GM19025 (cell line): ENCODE measurements around the gene PRM3.

Experiments
- ATAC-seq: cut with Tn5 transposase; IDR thresholded peaks from one replicate; pipeline ENCODE4 v1.9.1; 2021; ENCODE audit warnings: mild to moderate bottlenecking, low read depth, moderate library complexity; ENCODE audit not compliant: unreplicated experiment

Gene PRM3

DNA sequence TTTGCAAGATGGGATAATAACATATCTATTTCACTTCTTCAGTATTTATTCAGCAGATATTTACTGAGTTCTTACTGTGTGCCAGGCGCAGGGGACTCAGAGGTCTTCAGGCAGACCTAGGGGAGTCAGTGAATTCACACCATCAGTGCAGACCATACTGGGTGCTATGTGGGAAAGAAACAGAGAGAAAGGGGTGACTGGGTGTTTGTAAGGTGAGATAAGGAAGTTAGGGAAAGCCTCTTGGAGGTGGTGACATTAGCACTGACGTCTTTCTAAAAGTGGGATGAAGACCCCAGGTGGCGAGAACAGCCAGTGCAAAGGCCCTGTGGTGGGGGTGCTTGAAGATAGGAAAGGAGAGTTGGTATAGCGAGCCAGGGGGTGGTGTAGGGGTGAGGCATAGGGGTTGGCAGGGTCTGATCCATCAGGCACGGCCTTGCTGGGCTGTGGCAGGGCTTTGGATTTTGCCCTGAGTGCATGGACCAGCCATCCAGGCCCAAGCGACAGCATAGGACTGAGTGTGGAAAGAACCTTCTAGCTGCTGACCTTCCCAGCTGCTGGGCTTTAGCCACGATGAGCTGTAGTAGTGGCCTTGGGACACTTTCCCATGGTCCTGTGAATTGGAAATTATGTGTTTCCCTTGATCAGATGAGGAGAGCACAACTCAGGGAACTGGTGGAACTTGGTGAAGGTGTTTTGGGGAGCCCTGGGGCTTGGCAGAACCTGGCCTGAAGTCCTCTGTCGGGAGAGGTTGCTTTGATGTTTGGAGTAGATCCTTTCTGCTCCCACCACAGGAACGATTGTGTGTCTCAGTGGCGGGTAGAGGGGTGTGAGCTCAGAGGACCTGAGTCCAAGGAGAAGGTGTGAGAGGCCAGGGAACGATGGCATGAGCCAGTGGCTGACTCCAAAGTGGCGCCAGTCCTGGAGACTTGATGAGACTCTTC lies 13.5 kb downstream of the PRM3 start:
- no peak for ATAC-seq

DNA sequence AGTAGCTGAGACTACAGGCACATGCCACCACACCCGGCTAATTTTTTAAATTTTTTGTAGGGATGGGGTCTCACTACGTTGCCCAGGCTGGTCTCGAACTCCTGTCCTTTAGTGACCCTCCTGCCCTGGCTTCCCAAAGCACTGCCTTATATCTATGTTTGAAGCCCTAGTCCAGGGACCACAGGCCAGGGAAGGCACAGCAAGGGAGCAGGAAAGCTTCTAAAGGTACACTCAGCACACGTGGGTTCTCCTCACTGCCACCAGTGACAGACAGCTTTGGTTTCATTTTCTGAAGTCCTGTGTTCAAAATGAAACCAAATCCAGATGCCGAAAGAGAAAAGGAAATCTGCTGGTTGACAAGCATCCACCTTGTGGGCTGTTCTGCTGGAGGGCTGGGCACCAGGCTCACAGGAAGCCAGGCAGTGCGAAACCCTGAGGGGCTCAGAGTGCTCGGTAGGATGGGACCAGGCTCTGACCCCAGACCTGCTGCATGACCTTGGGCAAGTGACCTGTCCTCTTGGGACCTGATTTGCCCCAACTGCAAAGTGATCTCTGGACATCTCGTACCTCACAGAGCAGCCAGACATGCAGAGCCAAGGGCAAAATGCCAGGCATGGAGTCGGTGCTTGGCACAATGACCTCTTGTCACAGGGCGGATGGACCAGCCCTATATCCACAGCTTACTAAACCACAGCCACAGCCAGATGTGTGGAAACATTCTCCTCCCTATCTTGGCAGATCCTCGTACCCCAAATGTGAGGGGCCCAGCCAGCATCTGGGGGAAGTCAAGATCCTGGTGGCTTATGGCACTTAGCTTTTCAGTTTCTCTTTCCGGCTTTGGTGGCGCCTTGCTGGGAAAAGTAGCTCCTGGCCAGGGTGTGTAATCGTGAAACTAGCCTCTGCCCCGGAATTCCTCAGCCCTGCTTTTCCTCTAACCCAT lies 14.6 kb downstream of the PRM3 start:
- no peak for ATAC-seq

DNA sequence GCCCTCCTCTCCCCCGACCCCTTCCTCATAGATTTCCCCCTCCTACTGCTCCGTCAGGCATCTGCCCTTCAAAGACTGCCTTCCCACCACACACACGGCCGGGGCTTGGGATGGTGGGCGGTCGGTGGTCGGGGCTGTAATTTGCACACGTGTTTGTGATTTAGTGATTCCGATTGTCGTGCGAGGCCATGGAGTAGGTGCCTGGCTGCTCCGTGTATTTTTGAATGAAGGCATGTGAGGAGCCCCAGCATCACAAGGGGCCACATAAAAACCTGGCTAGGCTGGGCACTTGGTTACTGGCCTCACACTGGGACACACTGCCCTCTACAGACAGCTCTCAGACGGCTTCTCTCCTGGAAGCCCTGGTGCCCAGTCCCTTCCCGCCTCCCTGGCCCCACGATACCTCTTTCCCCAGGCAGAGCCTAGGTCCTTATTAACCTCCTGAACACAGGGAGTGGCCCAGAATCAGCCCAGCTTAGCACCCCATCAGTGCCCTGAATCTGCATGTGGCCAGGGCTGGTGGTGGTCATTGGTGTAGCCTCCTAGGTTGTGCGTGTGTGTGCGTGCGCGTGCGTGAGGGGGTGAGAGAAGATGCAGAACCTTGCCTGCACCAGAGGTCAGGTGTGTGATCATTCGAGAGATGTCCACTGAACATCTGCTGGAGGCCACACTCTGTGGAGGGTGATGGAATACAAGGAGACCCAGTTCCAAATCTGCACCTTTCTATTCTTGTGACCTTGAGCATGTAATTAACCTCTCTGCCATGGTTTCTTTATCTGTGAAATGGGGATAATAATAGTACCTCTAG lies 16.1 kb downstream of the PRM3 start:
- no peak for ATAC-seq

DNA sequence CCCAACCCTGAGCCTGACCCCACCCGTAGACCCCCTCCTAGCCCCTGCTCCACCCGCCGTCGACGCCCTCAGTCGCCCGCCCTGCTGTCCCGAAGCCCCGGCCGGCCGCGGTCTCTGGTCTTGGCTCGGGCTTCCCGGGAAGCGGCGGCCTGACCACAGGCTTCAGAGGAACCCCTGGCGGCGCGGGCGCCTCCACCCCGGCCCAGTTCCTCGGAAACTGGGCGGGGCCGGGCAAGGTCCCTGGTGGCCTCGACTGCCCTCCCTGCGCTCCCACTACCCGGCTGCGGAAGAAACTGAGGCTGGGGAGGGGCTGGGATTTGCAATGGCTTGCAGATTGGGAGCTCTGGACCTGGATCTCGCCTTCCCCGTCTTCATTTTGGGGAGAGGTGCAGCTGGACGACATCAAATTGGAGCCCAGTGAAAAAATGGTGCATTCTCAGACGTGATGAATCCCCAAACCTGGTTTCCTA lies 16.7 kb downstream of the PRM3 start:
- ATAC-seq, result no peak

DNA sequence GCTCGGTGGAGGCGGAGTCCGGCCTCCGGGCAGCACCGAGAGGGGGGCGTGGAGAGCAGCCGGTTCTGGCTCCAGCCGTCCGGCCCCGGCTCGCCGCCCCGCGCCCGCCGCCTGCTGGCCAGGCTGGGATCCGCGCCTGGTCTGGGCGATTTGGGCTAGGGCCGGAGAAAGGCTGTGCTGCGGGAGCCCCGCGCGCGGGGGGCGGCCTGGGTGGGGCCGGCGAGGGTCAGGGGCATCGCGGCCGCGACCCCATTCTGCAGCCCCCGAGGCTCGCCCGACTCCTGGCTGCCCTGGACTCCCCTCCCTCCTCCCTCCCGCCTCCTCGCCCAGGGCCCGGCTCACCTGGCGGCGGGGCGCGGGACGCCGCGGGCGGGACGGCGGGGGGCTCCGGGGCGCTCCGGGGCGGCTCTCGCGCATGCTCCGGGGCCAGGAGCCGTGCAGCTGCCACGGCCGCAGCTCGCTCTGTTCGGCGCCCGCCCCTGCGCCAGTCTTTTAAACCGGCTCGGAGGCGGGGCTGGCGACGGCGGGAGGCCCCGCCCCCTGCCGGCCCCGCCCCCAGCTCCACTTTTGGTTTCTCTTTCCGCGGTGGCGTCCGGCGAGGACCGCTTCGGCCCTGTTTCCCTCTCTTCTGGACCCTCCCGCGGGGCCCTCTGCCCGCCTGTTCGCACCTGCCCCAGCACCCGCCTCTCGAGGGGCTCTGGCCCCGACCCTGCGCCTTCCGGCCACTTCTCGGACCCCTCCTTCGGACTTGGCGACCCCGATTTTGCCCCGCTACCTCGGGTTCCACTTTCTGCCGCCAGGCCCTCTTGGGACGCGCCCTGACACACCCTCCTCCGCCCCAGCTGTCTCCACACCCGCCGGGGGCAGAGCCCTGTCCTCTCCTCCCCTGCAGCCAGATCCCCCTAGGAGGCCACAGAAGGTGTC lies 17.4 kb downstream of the PRM3 start, which contains the start of gene SOCS1:
Gene SOCS1, minus strand, starts transcription at position 468 of the 924 bp plus-strand sequence. CDS start 726 bp downstream, outside the sequence.
- peak; percentile 55 for ATAC-seq

DNA sequence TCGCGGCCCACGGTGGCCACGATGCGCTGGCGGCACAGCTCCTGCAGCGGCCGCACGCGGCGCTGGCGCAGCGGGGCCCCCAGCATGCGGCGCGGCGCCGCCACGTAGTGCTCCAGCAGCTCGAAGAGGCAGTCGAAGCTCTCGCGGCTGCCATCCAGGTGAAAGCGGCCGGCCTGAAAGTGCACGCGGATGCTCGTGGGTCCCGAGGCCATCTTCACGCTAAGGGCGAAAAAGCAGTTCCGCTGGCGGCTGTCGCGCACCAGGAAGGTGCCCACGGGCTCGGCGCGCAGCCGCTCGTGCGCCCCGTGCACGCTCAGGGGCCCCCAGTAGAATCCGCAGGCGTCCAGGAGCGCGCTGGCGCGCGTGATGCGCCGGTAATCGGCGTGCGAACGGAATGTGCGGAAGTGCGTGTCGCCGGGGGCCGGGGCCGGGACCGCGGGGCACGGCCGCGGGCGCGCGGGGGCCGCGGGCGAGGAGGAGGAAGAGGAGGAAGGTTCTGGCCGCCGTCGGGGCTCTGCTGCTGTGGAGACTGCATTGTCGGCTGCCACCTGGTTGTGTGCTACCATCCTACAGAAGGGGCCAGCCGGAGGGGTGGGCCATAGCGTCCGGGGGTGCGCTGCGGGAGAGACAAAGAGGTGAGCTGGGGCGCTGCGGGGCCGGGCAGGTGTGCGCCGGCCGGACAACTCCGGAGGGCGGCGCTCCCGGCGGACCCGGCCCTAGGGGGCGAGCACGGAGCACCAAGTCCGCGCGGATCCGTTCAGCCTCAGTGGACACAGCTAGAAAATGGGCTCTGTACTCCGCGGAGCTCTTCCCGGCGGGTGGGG lies 18.3 kb downstream of the PRM3 start:
- no peak for ATAC-seq

DNA sequence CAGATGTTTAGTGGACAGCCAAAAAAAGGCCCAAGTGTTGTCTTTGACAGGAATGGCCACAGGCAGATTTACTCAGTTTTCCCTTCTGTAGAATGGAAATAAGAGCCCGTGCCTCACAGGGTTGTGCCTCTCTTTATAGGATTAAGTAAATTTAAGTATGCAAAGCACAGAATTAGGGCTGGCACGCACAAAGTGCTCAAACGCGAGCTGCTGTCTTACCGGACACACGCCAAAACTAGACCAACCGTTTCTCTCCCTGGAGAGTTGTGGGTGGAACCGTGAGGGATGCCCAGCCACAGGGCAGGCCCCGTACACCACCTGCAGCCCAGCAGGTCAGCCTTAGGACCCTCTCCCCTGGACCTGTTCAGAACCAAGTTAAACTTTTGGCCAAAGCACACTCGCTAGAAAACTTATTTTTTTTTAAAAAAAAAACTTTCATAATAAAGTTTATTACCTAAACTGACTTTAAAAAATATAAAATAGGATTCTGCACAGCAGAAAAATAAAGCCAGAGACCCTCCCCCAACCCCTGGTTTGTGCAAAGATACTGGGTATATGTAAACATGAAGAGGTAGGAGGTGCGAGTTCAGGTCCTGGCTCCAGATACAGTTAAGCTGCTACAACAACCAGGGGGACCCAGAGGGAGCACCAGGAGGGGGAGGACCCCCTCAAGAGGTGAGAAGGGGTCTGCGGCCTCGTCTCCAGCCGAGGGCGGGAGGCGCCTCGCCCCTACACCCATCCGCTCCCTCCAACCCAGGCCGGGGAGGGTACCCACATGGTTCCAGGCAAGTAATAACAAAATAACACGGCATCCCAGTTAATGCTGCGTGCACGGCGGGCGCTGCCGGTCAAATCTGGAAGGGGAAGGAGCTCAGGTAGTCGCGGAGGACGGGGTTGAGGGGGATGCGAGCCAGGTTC lies 19.2 kb downstream of the PRM3 start:
- no peak for ATAC-seq

DNA sequence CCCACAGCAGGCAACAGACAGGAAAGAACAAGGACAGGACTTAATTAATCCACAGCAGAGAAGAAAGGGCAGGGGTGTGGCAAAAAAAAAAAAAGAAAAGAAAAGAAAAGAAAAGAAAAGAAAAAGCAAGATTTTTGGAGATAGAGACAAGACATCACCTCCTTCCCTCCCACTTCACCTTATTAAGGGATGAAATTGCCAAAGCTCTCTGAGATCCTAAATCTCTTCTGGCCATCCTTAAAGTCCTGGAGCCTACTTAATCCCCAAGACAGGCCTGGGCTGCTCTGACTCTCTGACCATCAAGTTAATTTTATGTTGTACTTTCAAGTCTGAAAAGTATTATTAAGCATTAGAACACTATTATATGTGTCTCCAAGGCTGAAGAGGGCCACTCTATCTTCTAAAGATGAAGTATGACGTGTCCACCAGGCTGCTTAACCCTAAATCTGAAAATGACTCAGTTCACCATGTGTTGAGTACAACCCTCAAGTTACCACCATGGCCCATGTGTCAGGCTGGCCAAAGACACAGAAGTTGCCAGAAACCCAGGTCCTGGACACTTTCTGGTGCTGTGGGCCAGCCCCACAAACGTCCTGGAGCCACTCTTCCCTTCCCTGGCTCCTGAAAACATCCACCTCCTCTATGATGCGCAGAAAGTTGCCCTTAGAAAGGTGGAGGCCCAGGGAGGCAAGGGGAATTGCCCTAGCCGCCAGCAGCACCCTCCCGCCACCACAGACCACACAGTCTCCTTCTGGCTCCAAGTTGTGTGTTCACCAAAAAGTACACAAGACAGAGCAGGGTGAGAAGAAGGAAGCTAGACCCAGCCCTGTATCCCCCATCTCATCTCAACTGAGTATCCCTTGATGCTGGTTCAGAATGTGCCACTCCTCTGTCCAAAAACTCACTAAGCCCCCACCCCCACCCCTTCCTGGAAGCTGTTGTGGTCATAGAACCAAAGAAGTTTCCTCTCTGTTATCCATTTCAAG lies 20.1 kb downstream of the PRM3 start:
- ATAC-seq, result no peak

DNA sequence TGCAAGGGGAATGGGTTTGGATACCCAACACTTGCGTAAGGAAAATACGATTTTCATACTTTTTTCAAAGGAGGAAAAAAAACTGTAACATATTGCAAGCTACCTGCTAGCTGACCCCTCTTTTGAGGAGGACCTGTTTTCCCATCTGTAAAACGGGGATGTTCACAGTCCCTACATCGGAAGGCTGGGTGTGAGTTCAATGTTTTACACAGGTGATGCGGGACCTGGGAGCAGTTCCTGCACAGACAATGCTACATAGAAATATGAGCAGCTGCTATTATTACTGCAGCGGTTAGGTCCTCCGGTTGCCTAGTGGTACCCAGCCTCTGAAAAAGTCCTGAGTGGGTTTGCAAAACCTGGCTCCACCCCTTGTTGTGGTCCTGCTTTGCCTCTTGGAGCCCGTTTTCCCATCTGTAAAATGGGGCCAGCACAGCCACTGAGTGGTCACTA lies 20.9 kb downstream of the PRM3 start:
- ATAC-seq, result no peak

DNA sequence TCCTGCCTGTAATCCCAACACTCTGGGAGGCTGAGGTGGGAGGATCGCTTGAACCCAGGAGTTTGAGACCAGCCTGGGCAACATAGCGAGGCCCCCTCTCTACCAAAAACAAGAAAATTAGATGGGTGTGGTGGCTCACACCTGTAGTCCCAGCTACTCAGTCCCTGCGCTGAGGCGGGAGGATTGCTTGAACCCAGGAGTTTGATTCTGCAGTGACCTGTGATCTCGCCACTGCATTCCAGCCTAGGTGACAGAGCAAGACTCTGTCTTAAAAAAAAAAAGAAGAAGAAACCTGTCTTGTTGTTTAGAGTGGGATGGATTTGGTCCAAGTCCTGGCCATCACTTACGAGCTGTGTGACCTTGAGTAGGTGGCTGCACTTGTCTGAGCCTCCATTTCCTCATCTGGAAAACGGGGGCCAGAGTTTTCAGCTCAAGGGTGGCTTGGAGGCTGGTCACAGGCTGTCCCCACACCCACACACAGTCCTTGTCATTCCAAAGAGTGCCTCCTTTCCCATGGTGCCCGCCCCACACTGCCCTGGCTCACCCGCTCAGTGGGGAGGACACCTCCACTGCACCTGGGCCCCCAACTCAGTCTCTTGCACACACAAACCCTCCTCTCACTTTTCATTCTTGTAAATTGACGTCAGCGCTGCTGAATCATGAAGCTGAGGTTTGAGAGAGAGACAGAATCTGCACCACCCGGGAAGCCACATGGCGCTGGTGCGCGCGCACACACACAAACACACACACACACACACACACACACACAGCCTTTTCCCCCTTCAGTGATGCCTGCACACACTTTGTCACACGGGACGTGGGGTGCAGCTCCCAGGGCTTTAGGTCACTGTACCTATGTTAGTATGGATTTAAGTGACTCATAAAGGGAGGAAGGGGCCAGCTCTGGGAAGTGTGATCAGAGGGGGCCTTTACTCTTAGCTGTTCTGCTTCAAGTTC lies 21.6 kb downstream of the PRM3 start:
- no peak for ATAC-seq

DNA sequence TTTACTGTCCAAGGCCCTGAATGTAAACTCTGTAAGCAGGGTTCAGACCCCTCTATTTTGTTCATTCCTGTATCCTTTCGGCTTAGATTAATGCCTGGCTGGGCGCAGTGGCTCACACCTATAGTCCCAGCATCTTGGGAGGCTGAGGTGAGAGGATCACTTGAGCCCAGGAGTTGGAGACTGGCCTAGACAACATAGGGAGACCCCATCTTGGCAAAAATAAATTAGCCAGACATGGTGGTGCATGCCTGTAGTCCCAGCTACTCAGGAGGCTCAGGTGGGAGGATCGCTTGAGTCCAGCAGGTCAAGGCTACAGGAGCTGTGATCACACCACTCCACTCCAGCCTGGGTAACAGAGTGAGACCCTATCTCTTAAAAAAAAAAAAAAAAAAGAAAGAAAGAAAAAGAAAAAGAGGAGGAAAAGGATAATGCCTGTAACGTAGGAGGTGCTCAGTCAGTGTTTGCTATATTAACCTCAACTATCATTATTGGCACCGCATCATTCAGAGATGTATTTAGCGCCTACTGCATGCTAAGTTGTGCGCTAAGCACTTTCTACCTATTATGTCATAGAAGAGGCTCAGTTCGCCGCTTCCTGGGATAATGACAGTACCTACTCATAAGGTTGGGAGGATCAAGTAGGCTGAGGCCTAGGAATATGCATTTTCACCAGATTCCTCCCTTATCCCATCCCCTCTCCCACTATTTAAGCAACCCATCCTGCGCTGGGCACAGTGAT lies 22.5 kb downstream of the PRM3 start:
- no peak for ATAC-seq

DNA sequence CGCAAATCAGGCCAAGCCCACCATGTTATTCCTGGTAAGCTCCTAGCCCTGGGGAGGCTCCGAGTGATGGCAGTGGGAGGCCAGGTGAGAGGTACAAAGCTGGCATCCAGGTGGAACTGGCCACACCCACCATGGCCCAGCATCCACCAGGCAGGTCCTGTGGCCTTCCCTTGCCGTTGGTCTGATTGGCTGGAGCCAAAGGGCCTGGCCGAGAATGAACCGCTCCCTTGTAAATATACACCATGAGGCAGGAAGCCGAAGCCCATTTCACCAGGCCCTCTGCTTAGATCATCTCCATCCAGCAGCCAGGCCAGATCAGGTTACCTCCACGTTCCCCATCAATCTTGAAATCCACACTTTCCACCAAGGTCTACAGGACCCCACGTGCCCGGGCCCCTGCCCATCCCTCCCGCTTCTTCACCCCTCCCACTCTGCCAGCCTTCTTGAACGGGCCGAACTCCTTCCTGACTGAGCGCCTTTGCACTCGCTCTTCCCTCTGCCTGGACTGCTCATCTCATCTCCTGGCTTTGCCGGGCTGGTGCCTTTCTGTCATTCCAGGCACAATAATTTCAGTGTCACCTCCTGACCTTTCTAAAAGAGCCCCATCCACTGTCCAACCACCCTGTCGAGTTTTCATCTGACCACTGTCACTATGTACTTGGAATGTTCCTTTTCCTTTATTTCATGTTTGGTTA lies 23.2 kb downstream of the PRM3 start:
- ATAC-seq, result no peak

DNA sequence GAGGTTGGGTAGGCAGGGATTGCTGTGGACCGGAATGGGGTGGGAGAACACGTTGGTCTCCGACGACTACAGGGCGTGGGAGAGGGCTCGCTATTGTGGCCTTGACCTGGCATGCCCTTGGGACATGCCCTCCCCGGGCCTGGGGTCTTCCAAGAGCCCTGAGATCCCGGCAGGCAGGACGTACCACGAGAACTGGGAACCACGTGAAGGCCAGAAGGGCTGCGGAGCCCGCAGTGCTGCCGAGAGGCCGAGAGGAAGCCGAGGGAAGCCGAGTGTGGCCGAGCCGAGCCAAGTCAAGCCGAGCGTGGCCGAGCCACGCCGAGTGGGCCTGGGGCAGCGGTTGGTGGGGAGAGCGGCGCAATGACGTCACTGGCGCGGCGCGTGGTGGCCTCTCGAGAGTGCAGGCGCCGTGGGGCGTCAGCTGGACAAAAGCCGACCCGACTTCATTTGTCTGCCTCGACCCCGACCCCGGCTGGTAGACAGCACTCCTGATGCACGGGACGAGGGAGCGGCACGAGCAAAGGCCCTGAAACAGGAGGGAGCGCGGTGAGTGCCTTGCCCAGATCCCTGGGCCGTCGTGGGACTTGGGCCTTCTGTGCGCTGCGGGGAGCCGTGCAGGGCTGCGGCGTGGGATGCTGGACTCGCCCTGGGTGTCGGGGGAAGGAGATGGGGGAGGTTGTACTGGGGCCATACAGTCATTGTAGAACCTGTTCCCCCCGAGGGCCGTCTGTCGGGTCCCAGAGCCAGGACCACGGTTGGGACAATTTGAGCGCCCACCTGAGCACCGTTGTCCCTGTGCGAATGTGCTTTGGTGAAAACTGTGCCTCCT lies 24.0 kb downstream of the PRM3 start:
- ATAC-seq, result no peak
